GM21447 (cell line): ENCODE data around the gene LEFTY2.
A peak's percentile ranks its signal among the peaks of the same experiment; 100 is the strongest.
"Not testable (repeated sequence)": the region's sequence is repeated elsewhere in the genome, so short reads cannot be mapped to it uniquely, and the experiment has no call there.

Source experiments
- ATAC-seq: cut with Tn5 transposase; IDR thresholded peaks from one replicate; pipeline ENCODE4 v1.9.1; 2021; ENCODE audit not compliant: unreplicated experiment

LEFTY2 gene

GRCh38 chr1:225908013-225908640, 32.9 kb downstream of the LEFTY2 start:
- no peak for ATAC-seq

GRCh38 chr1:225907341-225907740, 33.7 kb downstream of the LEFTY2 start:
- no peak for ATAC-seq

GRCh38 chr1:225906467-225906866, 34.6 kb downstream of the LEFTY2 start:
- ATAC-seq, result no peak

- ATAC-seq, result no peak
Observed at GRCh38 chr1:225903623-225904022, 37.4 kb downstream of the LEFTY2 start.

- ATAC-seq, result no peak
Observed at GRCh38 chr1:225899044-225899925, 41.7 kb downstream of the LEFTY2 start.

- ATAC-seq, result no peak
Observed at GRCh38 chr1:225897595-225898514, 43.2 kb downstream of the LEFTY2 start.

- ATAC-seq, result peak; percentile 100
Observed at GRCh38 chr1:225896937-225897549, 44.0 kb downstream of the LEFTY2 start.

GRCh38 chr1:225896494-225896893, 44.5 kb downstream of the LEFTY2 start:
- ATAC-seq, result no peak

GRCh38 chr1:225892307-225892706, 48.7 kb downstream of the LEFTY2 start:
- ATAC-seq, result no peak

GRCh38 chr1:225891229-225891972, 49.6 kb downstream of the LEFTY2 start:
- ATAC-seq, result no peak

GRCh38 chr1:225890346-225891228, 50.4 kb downstream of the LEFTY2 start:
- no peak for ATAC-seq

GRCh38 chr1:225889743-225890142, 51.3 kb downstream of the LEFTY2 start:
- no peak for ATAC-seq

- no peak for ATAC-seq
Observed at GRCh38 chr1:225888898-225889601, 52.0 kb downstream of the LEFTY2 start, which contains the start of gene LEFTY1. Gene LEFTY1, minus strand, starts transcription at chr1:225889146. Its CDS starts 80 bp downstream, at chr1:225889066.

- no peak for ATAC-seq
Observed at GRCh38 chr1:225888289-225888897, 52.6 kb downstream of the LEFTY2 start.

- not testable (repeated sequence) for ATAC-seq
Observed at GRCh38 chr1:225887554-225888288, 53.3 kb downstream of the LEFTY2 start.

GRCh38 chr1:225887030-225887314, 54.0 kb downstream of the LEFTY2 start:
- no peak for ATAC-seq
